BE2C (cell line): ENCODE data around the gene OR4K2.

Experiments
- DNase-seq: peaks from one replicate; pipeline ENCODE4 v3.0.0-alpha.2; 2020
- H3K27me3 ChIP-seq: fragments of 250-450 bp; sonication (Bioruptor Pico); 2 replicates; pipeline ENCODE4 v1.5.1; 2020; ENCODE audit warnings: mild to moderate bottlenecking
- H3K36me3 ChIP-seq: fragments of 250-450 bp; sonication (Bioruptor Pico); 2 replicates; pipeline ENCODE4 v1.5.1; 2020; ENCODE audit warnings: mild to moderate bottlenecking
- H3K4me1 ChIP-seq: fragments of 250-450 bp; sonication (Bioruptor Pico); 2 replicates; pipeline ENCODE4 v1.5.1; 2020
- H3K4me3 ChIP-seq: 2 replicates; pipeline ENCODE4 v1.5.1; 2011; ENCODE audit warnings: low read depth, low read length
- H3K9me3 ChIP-seq: fragments of 250-450 bp; sonication (Bioruptor Pico); 2 replicates; pipeline ENCODE4 v1.5.1; 2020
- TF ChIP-seq, protein P1 (sequence below): IDR thresholded peaks from 2 replicates; pipeline ENCODE4 v1.5.1; 2012; ENCODE audit warnings: mild to moderate bottlenecking, low read depth, low read length

Gene OR4K2

GRCh38 chr14:19911114-19911513, 36.2 kb downstream of the OR4K2 start:
- Histone ChIP-seq H3K4me3 (no peak overlapping the region), H3K4me1 (no peaks in the 10 kb centered on the region), H3K27me3 (no peaks in the 10 kb centered on the region), H3K9me3 (no peaks in the 10 kb centered on the region; the same call in 1 of the 2 replicates), H3K36me3 (no peaks in the 10 kb centered on the region)
- TF ChIP-seq, protein P1, sequence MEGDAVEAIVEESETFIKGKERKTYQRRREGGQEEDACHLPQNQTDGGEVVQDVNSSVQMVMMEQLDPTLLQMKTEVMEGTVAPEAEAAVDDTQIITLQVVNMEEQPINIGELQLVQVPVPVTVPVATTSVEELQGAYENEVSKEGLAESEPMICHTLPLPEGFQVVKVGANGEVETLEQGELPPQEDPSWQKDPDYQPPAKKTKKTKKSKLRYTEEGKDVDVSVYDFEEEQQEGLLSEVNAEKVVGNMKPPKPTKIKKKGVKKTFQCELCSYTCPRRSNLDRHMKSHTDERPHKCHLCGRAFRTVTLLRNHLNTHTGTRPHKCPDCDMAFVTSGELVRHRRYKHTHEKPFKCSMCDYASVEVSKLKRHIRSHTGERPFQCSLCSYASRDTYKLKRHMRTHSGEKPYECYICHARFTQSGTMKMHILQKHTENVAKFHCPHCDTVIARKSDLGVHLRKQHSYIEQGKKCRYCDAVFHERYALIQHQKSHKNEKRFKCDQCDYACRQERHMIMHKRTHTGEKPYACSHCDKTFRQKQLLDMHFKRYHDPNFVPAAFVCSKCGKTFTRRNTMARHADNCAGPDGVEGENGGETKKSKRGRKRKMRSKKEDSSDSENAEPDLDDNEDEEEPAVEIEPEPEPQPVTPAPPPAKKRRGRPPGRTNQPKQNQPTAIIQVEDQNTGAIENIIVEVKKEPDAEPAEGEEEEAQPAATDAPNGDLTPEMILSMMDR, result no peak
- no peak for DNase-seq

DNA sequence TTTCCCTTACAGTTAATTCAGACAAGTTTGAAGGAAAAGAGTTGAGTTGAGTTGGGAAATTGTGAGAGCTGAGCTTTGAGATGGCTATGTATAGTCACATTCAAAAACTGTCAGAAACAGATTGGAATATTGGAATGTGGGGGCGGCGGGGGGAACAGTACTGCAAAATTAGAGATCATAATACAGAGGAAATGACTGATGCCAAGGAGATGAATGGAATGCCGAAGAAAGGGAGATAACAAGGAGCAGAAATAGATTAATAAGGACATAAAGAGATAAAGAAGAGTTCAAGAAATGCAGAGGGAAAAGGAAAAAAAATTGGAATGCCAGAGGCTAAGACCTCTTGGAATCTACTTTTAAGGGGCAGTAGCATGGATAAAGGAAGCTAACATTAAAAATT, 42.3 kb downstream of the OR4K2 start:
- H3K4me3 ChIP-seq, result no peak overlapping the region
- H3K4me1 ChIP-seq, result no peaks in the 10 kb centered on the region
- no peaks in the 10 kb centered on the region for H3K36me3 ChIP-seq
- TF ChIP-seq, protein P1, result no peak
- H3K9me3 ChIP-seq, result no peaks in the 10 kb centered on the region
- no peak for DNase-seq
- H3K27me3 ChIP-seq, result no peaks in the 10 kb centered on the region

DNA sequence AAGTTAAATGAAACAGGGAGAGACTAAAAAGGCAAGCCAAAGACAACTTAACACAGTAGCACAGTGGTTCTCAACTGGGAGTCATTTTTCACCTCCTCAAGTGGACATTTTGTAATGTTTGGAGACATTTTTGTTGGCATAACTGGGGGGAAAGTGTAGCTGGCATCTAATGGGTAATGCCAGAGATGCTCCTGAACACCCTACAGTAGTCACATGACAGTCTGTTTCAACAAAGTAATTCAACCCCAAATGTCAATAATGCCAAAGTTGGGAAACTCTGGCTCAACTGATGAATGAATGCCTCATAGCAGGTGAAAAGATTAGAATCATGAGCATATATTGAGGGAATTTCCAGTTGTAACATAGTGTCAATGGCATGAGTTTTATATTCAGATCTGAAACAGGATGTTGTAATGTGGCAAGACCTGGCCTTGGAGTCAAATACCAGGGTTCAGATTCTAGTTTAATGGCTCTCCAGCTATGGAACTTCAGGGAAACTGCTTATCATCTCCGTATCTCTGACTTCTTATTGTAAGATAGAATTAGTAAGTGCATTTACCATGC, 43.1 kb downstream of the OR4K2 start:
- TF ChIP-seq, protein P1, result no peak
- no peaks in the 10 kb centered on the region for H3K36me3 ChIP-seq
- H3K4me1 ChIP-seq, result no peaks in the 10 kb centered on the region
- no peak overlapping the region for H3K4me3 ChIP-seq
- DNase-seq, result no peak
- no peaks in the 10 kb centered on the region for H3K9me3 ChIP-seq
- no peaks in the 10 kb centered on the region for H3K27me3 ChIP-seq

GRCh38 chr14:19918553-19919264, 43.8 kb downstream of the OR4K2 start:
- no peaks in the 10 kb centered on the region for H3K4me1 ChIP-seq
- H3K4me3 ChIP-seq, result no peak overlapping the region
- H3K9me3 ChIP-seq, result no peaks in the 10 kb centered on the region
- H3K27me3 ChIP-seq, result no peaks in the 10 kb centered on the region
- no peak for DNase-seq
- TF ChIP-seq, protein P1, result no peak
- H3K36me3 ChIP-seq, result no peaks in the 10 kb centered on the region

GRCh38 chr14:19920021-19920657, 45.2 kb downstream of the OR4K2 start, which contains the start of gene OR4K5:
Gene OR4K5, plus strand, starts transcription at chr14:19920607. Its CDS starts 0 bp downstream, at chr14:19920607.
- no peak within 1 kb of the TSS for H3K4me3 ChIP-seq
- no peaks in the 10 kb centered on the region for H3K27me3 ChIP-seq
- no peaks in the 10 kb centered on the region for H3K9me3 ChIP-seq
- no peak for DNase-seq
- H3K36me3 ChIP-seq, result no peaks in the 10 kb centered on the region
- TF ChIP-seq, protein P1, result no peak
- H3K4me1 ChIP-seq, result no peaks in the 10 kb centered on the region

GRCh38 chr14:19930617-19931016, 55.7 kb downstream of the OR4K2 start, which contains the start of gene OR4K1:
Gene OR4K1, plus strand, starts transcription at chr14:19930917. Its CDS starts 4,750 bp downstream, at chr14:19935667.
- Histone ChIP-seq H3K4me3 (no peak within 1 kb of the TSS), H3K27me3 (no peaks in the 10 kb centered on the region), H3K9me3 (no peaks in the 10 kb centered on the region), H3K4me1 (no peaks in the 10 kb centered on the region), H3K36me3 (no peaks in the 10 kb centered on the region)
- no peak for DNase-seq
- TF ChIP-seq, protein P1, result no peak
